Thyroid gland (tissue), 4 donors: ENCODE measurements around the gene BAZ1B. TPM values are rescaled to one million over a fixed set of nuclear protein-coding genes. Genes with fewer than 3 reads are reported as not detected.
"Not testable (repeated sequence)": the region's sequence is repeated elsewhere in the genome, so short reads cannot be mapped to it uniquely, and the experiment has no call there.

ENCODE experiments used
- DNase-seq, 2 donors: peaks; one replicate each; pipeline ENCODE4 v3.0.0-alpha.2; 2019
- H3K27ac ChIP-seq, 3 donors: fragments of 200-600 bp; sonication (generic); 1 replicate in 2 of 3; 2 replicates in 1 of 3; pipeline ENCODE4 v1.5.1; 2016 to 2019; ENCODE audit warnings: mild to moderate bottlenecking in 1 of 3, moderate library complexity in 1 of 3
- H3K27me3 ChIP-seq: fragments of 200-600 bp; sonication (generic); one replicate; pipeline ENCODE4 v1.5.1; 2019
- H3K36me3 ChIP-seq, 2 donors: fragments of 200-600 bp; sonication (generic); one replicate each; pipeline ENCODE4 v1.5.1; 2016 to 2019
- H3K4me1 ChIP-seq, 2 donors: fragments of 200-600 bp; sonication (generic); one replicate each; pipeline ENCODE4 v1.5.1; 2017 to 2019
- H3K4me3 ChIP-seq, 3 donors: fragments of 200-600 bp; sonication (generic); replicated peaks in 1 of 3; 1 replicate in 2 of 3; 2 replicates in 1 of 3; pipeline ENCODE4 v1.5.1; 2016; ENCODE audit warnings: mild to moderate bottlenecking in 1 of 3
- H3K9me3 ChIP-seq: fragments of 200-600 bp; sonication (generic); one replicate; pipeline ENCODE4 v1.5.1; 2017
- CTCF ChIP-seq, 6 experiments: fragments of 200-600 bp in 3 of 6; fragments of 450-650 bp in 3 of 6; sonication (generic) in 3 of 6; IDR thresholded peaks; one replicate each; pipeline ENCODE4 v1.5.1; 2016 to 2019; ENCODE audit warnings: antibody characterized with exemption in 6 of 6, mild to moderate bottlenecking in 2 of 6, inconsistent platforms in 1 of 6, moderate library complexity in 1 of 6
- POLR2A ChIP-seq, 2 donors: fragments of 450-650 bp; IDR thresholded peaks; one replicate each; pipeline ENCODE4 v1.6.1; 2017; ENCODE audit warnings: antibody characterized with exemption in 2 of 2, mild to moderate bottlenecking in 2 of 2, moderate library complexity in 1 of 2
- WGBS, 2 donors: methylation state at CpG; one replicate each; pipeline ENCODE4 v1.1.5; 2017; 5-methylcytosine and 5-hydroxymethylcytosine counted together
- intact Hi-C: fragments of 100-400 bp; cut with DNase I; formaldehyde crosslinking; loops from one replicate; pipeline ENCODE4 v1.15.1; 2023
- total RNA-seq, 4 donors: library from RNA; depleted of rRNA; stranded (reverse); fragments of >200 nt; gene quantifications; one replicate each; pipeline ENCODE4 v1.2.3, GENCODE V29; 2016

Gene BAZ1B
- total RNA-seq, 4 donors from 2014 or later = 52.8 to 69.0 (median 55.1) TPM

GRCh38 chr7:73549176-73549575, 27.1 kb upstream of the BAZ1B start:
- H3K36me3 ChIP-seq = peaks cover 10 to 12% of the 10 kb centered on the region in 2 donors
- 90% methylated on average over 4 of the region's 4 CpGs for WGBS, 2 donors
- no peaks in the 10 kb centered on the region for H3K27me3 ChIP-seq

DNA sequence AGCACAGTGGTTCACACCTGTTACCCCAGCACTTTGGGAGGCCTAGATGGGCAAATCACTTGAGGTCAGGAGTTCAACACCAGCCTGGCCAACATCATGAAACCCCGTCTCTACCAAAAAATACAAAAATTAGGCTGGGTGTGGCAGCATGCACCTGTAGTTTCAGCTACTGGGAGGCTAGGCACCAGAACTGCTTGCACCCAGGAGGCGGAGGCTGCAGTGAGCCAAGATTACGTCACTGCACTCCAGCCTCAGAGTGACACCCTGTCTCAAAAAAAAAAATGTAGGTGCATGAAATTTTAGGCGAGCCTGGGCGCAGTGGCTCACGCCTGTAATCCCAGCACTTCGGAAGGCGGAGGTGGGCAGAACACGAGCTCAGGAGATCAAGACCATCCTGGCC, 25.7 kb upstream of the BAZ1B start:
- 95 to 97% methylated on average over 9 of the region's 9 CpGs for whole genome bisulfite sequencing, 2 donors
- TF ChIP-seq POLR2A (IDR thresholded peaks at IDR 0.05) = no peak
- TF ChIP-seq CTCF (IDR thresholded peaks at IDR 0.05) = no peak
- H3K36me3 ChIP-seq = peaks cover 14 to 15% of the 10 kb centered on the region in 2 donors
- no peak overlapping the region for H3K4me3 ChIP-seq
- intact Hi-C loops = no loop called here
- no peak overlapping the region for H3K27ac ChIP-seq
- H3K27me3 ChIP-seq = no peaks in the 10 kb centered on the region
- H3K4me1 ChIP-seq = no peaks in the 10 kb centered on the region
- no peaks in the 10 kb centered on the region for H3K9me3 ChIP-seq
- no peak for DNase-seq

More at GRCh38 chr7:73549176-73549575, 27.1 kb upstream of the BAZ1B start:
- peaks cover 4 to 5% of the 10 kb centered on the region in 2 donors for H3K4me1 ChIP-seq
- H3K27ac ChIP-seq = no peak overlapping the region
- no peak for DNase-seq
- no peaks in the 10 kb centered on the region for H3K9me3 ChIP-seq
- H3K4me3 ChIP-seq = no peak overlapping the region
- intact Hi-C loops = no loop called here
- TF ChIP-seq CTCF (IDR thresholded peaks at IDR 0.05) = no peak
- no peak for TF ChIP-seq POLR2A (IDR thresholded peaks at IDR 0.05)

DNA sequence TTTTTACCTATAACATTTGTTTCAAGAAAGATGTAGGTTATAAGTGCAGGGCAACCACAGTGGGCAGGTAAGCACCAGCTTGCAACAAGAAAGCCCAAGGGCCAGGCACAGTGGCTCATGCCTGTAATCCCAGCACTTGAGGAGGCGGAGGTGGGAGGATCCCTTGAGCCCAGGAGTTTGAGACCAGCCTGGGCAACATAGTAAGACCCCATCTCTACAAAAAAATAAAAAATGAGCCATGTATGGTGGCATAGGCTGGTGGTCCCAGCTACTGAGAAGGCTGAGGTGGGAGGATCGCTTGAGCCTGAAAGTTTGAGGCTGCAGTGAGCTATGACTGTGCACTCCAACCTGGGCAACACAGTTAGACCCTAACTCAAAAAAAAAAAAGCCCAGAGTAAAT, 22.6 kb upstream of the BAZ1B start:
- H3K27ac ChIP-seq = no peak overlapping the region
- H3K4me3 ChIP-seq = no peak overlapping the region
- no peak for DNase-seq
- H3K9me3 ChIP-seq = no peaks in the 10 kb centered on the region
- WGBS, 2 donors = 96 to 97% methylated on average over 2 of the region's 2 CpGs
- TF ChIP-seq POLR2A (IDR thresholded peaks at IDR 0.05) = no peak
- peaks cover 22 to 32% of the 10 kb centered on the region in 2 donors for H3K36me3 ChIP-seq
- H3K27me3 ChIP-seq = no peaks in the 10 kb centered on the region
- intact Hi-C loops = no loop called here
- H3K4me1 ChIP-seq = no peaks in the 10 kb centered on the region

DNA sequence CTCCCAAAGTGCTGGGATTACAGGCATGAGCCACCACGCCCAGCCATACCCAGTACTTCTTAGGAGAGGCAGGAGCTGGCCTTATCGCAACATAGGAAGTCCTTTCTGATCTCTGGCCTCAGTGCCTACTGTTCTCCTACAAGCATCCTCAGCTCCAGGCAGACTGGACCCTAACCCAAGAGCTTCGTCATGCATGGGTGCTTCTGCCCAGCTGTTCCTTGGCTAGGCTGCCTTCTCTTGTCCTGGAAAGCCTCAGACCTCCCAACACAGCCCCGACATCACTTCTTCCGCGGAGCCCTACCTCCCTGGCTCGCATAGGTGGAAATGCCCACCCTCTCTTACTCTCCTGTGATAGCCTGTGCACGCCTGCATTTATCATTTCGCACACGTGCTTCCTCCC, 19.6 kb upstream of the BAZ1B start:
- H3K27ac ChIP-seq = no peak overlapping the region
- no peak overlapping the region for H3K4me3 ChIP-seq
- 89 to 93% methylated on average over 10 of the region's 10 CpGs for WGBS, 2 donors
- H3K36me3 ChIP-seq = peaks cover 51 to 61% of the 10 kb centered on the region in 2 donors
- intact Hi-C loops = no loop called here
- no peaks in the 10 kb centered on the region for H3K9me3 ChIP-seq
- H3K27me3 ChIP-seq = no peaks in the 10 kb centered on the region
- TF ChIP-seq CTCF (IDR thresholded peaks at IDR 0.05) = no peak
- no peak for TF ChIP-seq POLR2A (IDR thresholded peaks at IDR 0.05)
- DNase-seq = no peak
- H3K4me1 ChIP-seq = no peaks in the 10 kb centered on the region

DNA sequence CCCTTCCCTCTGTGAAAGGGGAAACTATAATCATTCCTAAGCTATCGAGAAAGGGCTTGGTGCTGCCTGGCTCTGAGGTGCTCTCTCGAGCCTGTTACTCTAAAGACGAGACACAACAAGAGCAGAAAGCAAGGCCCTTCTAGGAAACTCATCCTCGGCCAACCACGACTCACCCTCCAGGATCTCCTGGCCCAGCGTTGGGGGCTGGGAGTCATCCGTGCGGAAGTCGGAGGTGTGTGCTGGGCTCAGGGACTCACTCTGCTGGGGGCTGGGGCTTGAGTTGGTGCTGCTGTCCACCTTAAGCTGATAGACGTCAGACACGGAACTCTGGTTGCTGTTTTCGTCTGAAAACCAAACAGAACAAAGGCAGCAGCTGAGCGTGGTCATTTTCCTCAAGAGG, 17.6 kb upstream of the BAZ1B start:
- H3K27ac ChIP-seq = no peak overlapping the region
- no peak overlapping the region for H3K4me3 ChIP-seq
- TF ChIP-seq CTCF (IDR thresholded peaks at IDR 0.05) (no peak), POLR2A (IDR thresholded peaks at IDR 0.05) (no peak)
- no peaks in the 10 kb centered on the region for H3K9me3 ChIP-seq
- H3K4me1 ChIP-seq = no peaks in the 10 kb centered on the region
- H3K36me3 ChIP-seq = peaks cover 65 to 78% of the 10 kb centered on the region in 2 donors
- 85 to 86% methylated on average over 13 of the region's 13 CpGs for WGBS, 2 donors
- intact Hi-C loops = no loop called here
- no peak for DNase-seq
- no peaks in the 10 kb centered on the region for H3K27me3 ChIP-seq

- H3K27ac ChIP-seq, H3K9me3 ChIP-seq, H3K27me3 ChIP-seq, H3K4me1 ChIP-seq, intact Hi-C loops, DNase-seq, H3K4me3 ChIP-seq: not testable (repeated sequence)
- H3K36me3 ChIP-seq = peaks cover 65 to 78% of the 10 kb centered on the region in 2 donors
- 95 to 97% methylated on average over 2 of the region's 2 CpGs for WGBS, 2 donors
Measured at GRCh38 chr7:73538510-73538909, 16.4 kb upstream of the BAZ1B start.
